HG03442 (cell line): ENCODE measurements around the gene ETV3.

Experiments used
- ATAC-seq: cut with Tn5 transposase; IDR thresholded peaks from one replicate; pipeline ENCODE4 v1.9.1; 2021; ENCODE audit warnings: mild to moderate bottlenecking, moderate library complexity; ENCODE audit not compliant: unreplicated experiment

ETV3 gene

DNA sequence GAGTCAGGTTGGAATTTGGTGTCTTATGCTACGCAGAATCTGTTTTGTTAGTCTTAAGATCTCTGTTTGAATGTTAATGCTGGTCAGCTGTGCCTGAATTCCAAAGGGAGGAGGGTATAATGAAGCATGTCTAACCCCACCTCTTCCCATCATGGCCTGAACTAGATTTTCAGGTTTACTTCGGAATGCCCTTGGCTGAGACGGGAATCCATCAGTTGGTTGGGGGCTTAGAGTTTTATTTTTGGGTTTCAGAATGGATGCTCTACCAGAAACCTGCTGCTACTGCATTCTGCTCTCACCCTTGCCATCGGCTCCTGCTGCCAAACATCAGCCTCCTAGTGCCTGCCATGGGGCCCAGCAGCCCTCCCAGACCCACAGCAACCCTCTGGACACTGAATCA is 24.1 kb upstream of the ETV3 start:
- ATAC-seq: no peak

DNA sequence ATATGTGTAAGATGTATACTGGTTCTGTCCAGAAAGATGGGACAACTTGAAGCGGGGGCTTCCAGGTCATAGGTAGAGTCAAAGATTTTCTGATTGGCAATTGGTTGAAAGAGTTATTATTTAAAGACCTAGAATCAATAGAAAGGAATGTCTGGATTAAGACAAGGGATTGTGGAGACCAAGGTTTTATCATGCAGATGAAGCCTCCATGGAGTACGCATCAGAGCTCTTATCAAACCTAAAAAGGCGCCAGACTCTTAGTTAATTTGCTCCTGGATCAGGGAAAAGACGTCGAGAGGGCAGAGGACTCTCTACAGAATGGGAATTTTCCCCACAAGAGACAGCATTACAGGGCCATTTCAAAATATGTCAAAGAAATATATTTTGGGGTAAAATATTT is 23.7 kb upstream of the ETV3 start:
- no peak for ATAC-seq

- ATAC-seq: no peak
These were observed 20.8 kb upstream of the ETV3 start for GRCh38 chr1:157158967-157159366.

DNA sequence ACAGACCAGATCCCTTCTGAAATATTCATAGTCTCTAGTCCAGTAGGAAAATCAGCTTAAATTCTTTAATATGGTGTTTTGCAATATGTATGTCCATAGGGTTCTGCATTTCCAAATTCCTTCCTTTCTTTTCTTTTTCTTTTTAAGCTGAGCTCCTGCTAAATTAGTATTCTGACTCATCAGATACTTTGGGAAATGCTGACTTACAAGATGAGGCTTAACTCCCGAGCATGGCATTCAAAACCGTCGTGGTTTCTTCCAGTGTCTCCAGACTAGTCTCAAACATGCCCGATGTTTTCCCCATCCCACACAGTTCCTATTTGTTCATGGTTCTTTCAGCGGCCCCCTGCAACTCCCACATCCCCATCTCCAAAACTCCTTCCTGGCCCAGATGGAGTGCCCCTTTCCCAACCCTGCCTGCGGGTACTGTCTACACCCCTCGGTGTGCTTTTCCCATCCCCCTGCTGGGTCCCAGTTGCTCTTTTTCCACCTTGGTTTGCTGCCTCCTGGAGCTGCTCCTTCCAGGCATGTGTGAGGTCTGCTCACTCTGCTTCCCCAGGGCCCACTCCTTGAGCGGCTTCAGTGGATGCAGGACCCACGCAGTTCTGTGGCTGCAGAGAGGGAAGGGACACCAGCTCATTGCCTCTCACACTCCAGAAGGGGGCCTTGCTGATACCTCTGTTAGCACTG is 19.5 kb upstream of the ETV3 start:
- ATAC-seq: no peak

DNA sequence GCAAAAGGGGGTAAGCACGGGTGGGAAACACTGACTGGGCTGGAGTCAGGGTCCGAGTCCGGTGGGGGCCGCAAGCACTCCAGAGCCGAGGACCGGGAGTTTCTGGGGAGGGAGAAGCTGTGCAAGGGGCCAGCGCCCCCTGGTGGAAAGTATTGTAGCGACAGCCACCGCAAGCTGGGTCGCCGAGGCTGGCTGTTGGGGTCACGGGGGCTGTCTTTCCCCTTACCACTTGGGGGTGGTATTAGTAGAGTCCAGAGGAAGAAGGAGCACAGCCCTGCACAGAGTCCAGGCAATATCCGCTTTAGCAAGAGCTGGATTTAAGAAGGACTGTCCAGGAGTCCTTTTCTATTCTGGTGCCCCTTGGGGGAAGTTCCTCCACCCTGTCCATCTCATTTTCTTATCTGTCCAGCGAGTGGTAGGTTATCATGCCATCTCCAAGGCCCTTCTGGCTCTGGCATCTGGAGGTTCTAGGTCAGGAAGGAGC is 17.9 kb upstream of the ETV3 start:
- peak; percentile 53 for ATAC-seq

GRCh38 chr1:157155658-157156057 is 17.5 kb upstream of the ETV3 start:
- peak; percentile 13 for ATAC-seq

DNA sequence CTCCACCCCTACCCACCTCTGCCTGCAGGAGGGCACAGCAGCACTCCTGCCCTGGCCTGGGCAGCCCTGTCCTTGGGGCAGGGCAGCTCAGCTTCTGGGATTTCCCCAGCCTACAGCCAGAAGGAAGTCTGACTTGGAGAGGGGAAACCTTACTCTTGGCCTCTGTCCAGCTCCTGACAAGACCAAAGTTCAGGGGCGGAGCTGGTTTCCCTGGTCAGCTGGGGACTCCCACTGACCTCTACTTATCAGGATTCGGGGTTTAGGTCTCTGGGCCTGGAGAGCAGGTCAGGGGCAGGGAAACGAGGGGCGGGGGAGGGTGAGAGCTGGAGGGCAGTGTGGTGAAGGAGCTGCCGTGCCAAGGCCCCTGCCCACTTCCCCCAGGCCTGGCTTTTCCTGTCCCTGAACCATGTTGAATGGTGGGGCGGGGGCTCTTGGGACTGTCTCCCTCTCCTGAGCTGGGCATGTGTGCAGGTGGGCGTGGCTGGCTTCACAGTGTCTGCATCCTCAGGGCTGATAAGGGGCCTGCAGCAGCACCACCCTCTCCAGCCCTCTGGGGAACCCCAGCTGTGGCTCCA is 16.8 kb upstream of the ETV3 start:
- no peak for ATAC-seq

DNA sequence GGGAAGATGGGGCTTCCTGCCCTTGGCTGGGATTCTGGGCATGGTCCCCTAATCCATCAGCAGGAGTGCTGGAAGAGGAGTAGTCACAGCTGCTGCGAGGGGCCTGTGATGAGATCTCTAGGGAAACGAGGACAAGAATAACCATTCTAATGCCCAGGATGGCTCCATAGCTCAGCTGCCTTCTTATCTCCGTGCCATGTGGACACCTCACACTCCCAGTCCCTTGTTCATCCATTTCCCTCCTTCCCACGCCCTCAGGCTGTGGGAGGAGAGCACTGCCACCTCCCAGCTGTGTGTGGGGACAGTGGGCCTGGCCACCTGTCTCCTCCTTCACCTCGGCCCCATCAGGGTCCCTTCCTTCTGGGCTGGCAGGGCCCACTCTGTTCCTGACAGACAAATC is 16.1 kb upstream of the ETV3 start:
- ATAC-seq: no peak

- no peak for ATAC-seq
These were observed 15.6 kb upstream of the ETV3 start for GRCh38 chr1:157153746-157154145.

DNA sequence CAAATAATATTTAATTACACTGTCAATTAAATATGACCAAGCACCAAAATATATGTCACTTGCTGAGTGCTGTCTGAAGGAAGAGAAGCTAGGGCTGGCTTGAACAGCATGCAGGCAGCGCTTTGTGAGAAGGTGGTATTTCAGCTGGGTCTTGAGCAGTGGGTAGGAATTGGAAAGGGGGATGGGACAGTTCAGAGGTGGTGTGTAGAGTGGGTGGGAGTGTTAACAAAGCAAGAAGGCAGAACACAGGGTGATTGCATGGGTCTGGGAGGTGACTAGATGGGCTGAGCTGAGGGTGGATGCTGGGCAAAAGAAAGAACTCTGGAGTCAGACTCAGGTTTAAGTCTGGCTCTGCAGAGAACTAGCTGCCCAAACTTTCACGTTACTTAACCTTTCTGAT is 14.3 kb upstream of the ETV3 start:
- ATAC-seq: no peak

DNA sequence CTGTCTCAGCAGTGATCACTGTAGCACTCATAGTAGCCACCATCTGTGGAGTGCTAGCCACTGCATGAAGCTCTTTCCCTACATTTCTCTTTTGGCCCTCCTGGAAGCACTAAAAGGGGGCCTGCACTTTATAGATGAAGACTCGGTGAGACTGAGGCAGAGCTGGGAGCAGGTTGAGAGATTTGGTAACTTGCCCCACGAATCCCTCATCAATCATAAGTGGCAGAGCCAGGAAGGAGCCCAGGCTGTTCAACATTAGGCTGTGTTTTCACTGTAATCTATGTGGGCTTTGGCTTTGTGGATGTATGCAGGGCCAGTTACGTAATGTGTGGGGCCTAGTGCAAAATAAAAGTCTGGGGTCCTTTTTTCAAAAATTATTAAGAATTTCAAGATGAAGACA is 13.3 kb upstream of the ETV3 start:
- ATAC-seq: no peak

DNA sequence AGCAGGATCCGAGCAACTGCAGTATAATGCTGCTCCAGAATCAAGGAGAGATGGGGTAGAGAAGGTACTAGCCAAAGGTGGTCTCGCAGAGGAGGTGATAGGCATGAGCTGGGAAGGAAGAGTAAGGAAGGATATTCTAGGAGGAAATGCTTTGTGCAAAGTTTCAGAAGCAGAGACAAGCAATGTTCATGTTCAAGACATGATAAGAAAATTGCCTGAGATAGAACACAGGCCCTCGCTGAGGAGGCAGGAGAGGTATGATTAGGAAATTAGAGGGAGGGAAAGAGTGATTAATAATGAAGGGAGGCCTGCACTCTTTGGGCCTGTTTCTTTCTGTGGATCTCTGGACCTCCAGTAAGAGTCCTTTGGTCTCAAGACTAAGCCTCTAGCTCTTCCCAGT is 12.9 kb upstream of the ETV3 start:
- ATAC-seq: no peak

DNA sequence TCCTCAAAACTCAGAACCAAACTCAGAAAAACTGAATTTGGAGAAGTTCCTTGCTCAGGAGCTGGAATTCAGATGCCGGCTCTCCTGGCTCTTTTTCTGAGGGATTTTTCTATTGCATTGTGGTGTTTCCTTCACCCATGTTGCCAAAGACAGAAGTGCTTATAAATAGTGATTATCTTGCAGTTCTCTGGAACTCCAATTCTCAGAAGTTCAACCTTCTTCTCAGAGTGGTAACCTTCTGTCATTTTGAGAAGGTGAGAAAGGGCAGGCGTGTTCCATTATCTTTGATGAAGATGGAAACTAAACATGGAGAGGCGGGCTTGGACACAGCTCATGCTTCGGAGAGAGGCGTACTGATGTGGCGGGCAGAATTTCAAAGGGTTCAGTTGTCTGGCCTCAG is 12.4 kb upstream of the ETV3 start:
- ATAC-seq: no peak

- no peak for ATAC-seq
These were observed 9.9 kb upstream of the ETV3 start for GRCh38 chr1:157147906-157148700.

DNA sequence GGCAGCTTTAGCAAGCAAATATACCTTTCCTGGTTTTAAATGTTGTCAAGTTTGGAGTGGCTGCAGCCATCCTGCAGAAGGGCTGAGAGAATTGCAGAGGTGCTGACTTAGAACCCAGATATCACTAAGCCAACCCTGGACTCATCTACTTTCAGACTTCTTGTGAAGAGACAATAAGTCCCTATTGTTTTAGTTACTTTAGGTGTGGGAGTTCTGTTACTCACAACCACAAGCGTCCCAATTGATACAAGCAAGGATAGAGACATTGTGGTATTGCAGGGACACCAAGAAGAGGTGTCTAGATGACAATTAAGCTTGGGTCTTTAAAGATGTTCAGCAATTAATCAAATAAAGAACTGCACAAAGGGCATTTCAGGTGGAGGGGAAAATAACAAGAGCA is 8.8 kb upstream of the ETV3 start:
- no peak for ATAC-seq

DNA sequence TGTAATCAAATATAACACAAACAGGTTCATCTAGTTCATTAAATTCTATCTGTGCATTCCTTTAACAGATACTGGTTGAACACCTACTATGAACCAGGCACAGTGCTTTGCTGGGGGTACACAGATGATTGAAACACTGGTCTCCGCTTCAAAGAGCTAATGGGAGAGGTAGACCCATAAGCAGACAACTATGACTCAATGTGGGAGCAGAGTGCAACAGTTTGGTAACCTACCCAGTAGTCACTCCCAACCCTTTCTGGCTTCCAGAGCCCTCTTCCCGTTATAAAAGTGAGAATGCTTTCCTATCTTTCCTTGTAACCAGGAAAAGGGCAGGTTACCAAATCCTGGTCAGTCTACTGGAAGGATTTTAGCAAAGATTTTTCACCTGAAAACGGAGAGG is 8.0 kb upstream of the ETV3 start:
- no peak for ATAC-seq

DNA sequence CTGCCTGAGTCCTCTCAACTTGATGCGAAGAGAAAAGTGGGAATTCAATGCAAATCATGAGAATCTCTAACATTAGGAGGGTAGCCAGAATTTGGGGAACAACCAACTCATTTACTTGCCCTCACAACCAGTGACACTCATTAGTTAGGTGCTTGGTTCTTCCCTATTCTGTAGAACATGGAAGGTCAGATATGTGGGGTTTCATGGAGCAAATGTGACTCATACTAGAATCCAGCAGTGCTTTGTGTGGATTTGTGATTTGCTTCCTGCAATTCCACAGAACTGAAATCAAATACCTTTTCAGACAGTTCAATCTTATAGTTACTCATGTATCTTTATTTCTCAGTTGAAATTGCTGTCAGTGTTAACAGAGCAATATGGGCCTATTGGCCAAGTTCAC is 6.9 kb upstream of the ETV3 start:
- ATAC-seq: no peak

- ATAC-seq: no peak
These were observed 6.3 kb upstream of the ETV3 start for GRCh38 chr1:157144509-157144908.

DNA sequence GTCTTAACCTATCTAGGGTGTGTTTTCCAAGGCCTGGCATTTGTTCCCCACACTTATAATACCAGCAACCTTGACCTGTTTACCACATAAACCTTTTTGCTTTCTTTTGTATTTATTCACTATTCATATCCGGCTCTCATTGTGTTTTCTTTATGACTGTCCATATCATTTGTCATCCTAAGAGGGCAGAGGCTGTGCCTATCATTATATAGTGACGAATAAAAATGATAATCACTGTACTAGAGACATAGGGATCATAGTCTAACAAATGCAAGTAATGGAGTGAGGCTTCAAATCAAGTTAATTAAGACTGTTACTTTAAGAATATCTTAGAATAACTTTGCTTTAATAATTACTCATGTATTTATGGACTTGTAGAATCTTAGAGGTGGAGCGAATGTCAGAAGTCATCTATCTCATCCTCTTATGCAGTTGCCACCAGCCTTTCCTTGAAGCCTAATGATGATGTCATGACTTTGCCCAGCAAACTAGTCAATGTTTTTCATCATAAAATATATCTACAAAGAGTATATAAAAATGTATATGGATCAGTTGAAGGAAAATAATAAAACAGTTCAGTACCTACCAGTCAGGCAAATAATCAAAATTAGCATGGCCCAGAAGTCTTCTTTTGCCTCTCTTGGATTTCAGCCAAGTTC is 4.7 kb upstream of the ETV3 start:
- no peak for ATAC-seq

GRCh38 chr1:157142201-157142600 is 4.0 kb upstream of the ETV3 start:
- ATAC-seq: no peak

DNA sequence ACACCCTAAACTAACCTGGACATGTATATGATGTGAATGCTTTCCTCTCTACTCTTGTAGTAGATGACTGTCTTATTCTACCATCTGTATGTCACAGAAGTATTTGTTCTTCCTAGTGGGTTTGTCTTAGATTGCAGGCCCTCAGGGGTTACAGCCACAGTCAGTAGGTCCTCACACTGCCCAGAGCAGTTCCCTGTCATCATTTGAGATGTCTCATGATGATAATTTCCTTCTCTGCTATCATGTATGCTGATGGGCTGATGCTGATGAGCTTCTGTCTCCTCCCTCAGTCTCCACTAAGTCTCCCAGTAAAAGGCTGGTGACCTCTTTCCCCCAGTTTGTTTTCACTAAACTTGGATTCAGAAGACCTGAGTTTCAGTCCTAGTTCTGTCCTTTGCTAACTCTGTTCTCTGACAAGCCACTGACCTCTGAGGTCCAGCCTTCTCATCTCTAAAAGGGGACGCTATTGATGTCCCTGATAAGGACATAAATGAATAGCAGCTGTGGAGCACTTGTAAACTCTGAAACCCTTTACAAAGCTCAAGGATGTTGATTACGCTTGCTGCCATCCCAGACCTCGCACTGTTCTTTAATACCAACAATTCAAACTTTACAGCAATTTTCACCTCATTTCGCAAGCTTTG is 3.1 kb upstream of the ETV3 start:
- no peak for ATAC-seq
